Transverse colon (tissue), 4 donors: ENCODE measurements around the gene CCR1. TPM values are rescaled to one million over a fixed set of nuclear protein-coding genes. Genes with fewer than 3 reads are reported as not detected.

ENCODE experiments used
- DNase-seq: peaks from one replicate; pipeline ENCODE4 v3.0.0-alpha.2; 2019
- H3K27ac ChIP-seq, 4 donors: fragments of 200-600 bp; sonication (generic); 2 replicates each; pipeline ENCODE4 v1.5.1; 2016 to 2018; ENCODE audit warnings: inconsistent platforms in 4 of 4
- H3K27me3 ChIP-seq: fragments of 200-600 bp; sonication (generic); 2 replicates; pipeline ENCODE4 v1.5.1; 2017; ENCODE audit warnings: inconsistent platforms
- H3K36me3 ChIP-seq, 4 donors: fragments of 200-600 bp; sonication (generic); 2 replicates each; pipeline ENCODE4 v1.5.1; 2017 to 2019; ENCODE audit warnings: inconsistent platforms in 4 of 4
- H3K4me1 ChIP-seq, 4 donors: fragments of 200-600 bp; sonication (generic); 2 replicates each; pipeline ENCODE4 v1.5.1; 2017 to 2020; ENCODE audit warnings: inconsistent platforms in 4 of 4
- H3K4me3 ChIP-seq, 4 donors: fragments of 200-600 bp; sonication (generic); 1 replicate in 1 of 4; 2 replicates in 3 of 4; pipeline versions ENCODE4 v1.5.1 to v1.6.1; 2017 to 2019; ENCODE audit warnings: inconsistent platforms in 4 of 4
- H3K9me3 ChIP-seq, 2 donors: fragments of 200-600 bp; sonication (generic); 2 replicates each; pipeline ENCODE4 v1.5.1; 2017 to 2019; ENCODE audit warnings: inconsistent platforms in 2 of 2
- CTCF ChIP-seq, 5 experiments: fragments of 200-600 bp in 3 of 5; fragments of 450-650 bp in 2 of 5; sonication (generic) in 3 of 5; IDR thresholded peaks; 1 replicate in 2 of 5; 2 replicates in 3 of 5; pipeline ENCODE4 v1.5.1; 2016 to 2017; ENCODE audit warnings: antibody characterized with exemption in 5 of 5, inconsistent platforms in 3 of 5, mild to moderate bottlenecking in 2 of 5, moderate library complexity in 1 of 5
- EP300 ChIP-seq: sonication (generic); formaldehyde crosslinking; IDR thresholded peaks from one replicate; pipeline ENCODE4 v1.6.1; 2017; ENCODE audit warnings: antibody characterized with exemption, low read depth
- POLR2A ChIP-seq: fragments of 450-650 bp; IDR thresholded peaks from one replicate; pipeline ENCODE4 v1.6.1; 2016; ENCODE audit warnings: antibody characterized with exemption, mild to moderate bottlenecking, moderate library complexity
- POLR2AphosphoS5 ChIP-seq, 3 donors: sonication (generic); formaldehyde crosslinking; IDR thresholded peaks; one replicate each; pipeline ENCODE4 v1.6.1; 2016; ENCODE audit warnings: antibody characterized with exemption in 3 of 3
- WGBS, 2 donors: methylation state at CpG; one replicate each; pipeline ENCODE4 v1.1.5; 2018; ENCODE audit warnings: low coverage in 1 of 2; 5-methylcytosine and 5-hydroxymethylcytosine counted together
- in situ Hi-C, 4 donors: fragments of 200-750 bp; cut with MboI; loops; one replicate each; pipeline versions ENCODE4 v1.15.0 to v1.15.1; 2017; ENCODE audit warnings: low sequenced_read_pairs in 3 of 4, low pct_ligation_motif_present in 1 of 4, low pct_unique_long_range_greater_than_20kb in 1 of 4
- intact Hi-C: fragments of 100-400 bp; cut with DNase I; formaldehyde crosslinking; loops from one replicate; pipeline ENCODE4 v1.15.1; 2023; ENCODE audit warnings: low total_unique reads
- total RNA-seq, 4 donors: library from RNA; depleted of rRNA; stranded (reverse); fragments of >200 nt; gene quantifications; one replicate each; pipeline ENCODE4 v1.1.0, GENCODE V29; 2016

The CCR1 gene
- total RNA-seq, 4 donors from 2014 or later = 1.9 to 4.4 (median 3.3) TPM; not detected in 1

DNA sequence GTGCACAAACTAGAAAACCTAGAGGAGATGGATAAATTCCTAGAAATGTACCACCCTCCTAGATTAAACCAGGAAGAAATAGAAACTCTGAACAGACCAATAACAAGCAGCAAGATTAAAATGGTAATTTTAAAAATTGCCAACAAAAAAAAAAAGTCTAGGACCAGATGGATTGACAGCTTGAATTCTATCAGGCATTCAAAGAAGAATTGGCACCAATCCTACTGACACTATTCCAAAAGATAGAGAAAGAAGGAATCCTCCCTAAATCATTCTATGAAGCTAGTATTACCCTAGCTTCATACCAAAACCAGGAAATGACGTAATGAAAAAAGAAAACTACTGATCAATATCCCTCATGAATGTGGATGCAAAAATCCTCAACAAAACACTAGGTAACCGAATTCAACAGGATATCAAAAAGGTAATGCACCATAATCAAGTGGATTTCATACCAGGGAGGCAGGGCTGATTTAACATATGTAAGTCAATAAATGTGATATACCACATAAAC, 10.1 kb upstream of the CCR1 start:
- no peak for TF ChIP-seq POLR2A
- no peak for TF ChIP-seq POLR2AphosphoS5 (IDR thresholded peaks at IDR 0.05)
- TF ChIP-seq CTCF (IDR thresholded peaks at IDR 0.05) = no peak
- no peak for TF ChIP-seq EP300
- in situ Hi-C loops = loop anchor here in 2 of 4 donors (25.0 kb wide), 2 partner anchors 131 to 281 kb away; partner anchors contain the start of gene CXCR6 (in 2 of the 2)
- H3K4me3 ChIP-seq = no peak overlapping the region
- H3K4me1 ChIP-seq = peaks cover 0 to 4% (median 0%) of the 10 kb centered on the region in 4 donors
- intact Hi-C loops = no loop called here
- 78 to 90% methylated on average over 2 of the region's 2 CpGs for WGBS, 2 donors
- no peaks in the 10 kb centered on the region for H3K36me3 ChIP-seq
- H3K27ac ChIP-seq = no peak overlapping the region
- DNase-seq = no peak
- peaks cover 13% of the 10 kb centered on the region for H3K27me3 ChIP-seq
- peaks cover 0 to 4% of the 10 kb centered on the region in 2 donors for H3K9me3 ChIP-seq

GRCh38 chr3:46215810-46216414, 7.8 kb upstream of the CCR1 start:
- in situ Hi-C loops (loop anchor here in 2 of 4 donors (25.0 kb wide), 2 partner anchors 129 to 279 kb away; partner anchors contain the start of gene CXCR6 (in 2 of the 2)), intact Hi-C loops (no loop called here)
- H3K36me3 ChIP-seq = no peaks in the 10 kb centered on the region
- H3K4me3 ChIP-seq = no peak overlapping the region
- 32 to 40% methylated on average over 1 to 4 of the region's 4 CpGs for WGBS, 2 donors
- TF ChIP-seq POLR2AphosphoS5 (IDR thresholded peaks at IDR 0.05) (no peak), EP300 (no peak), CTCF (IDR thresholded peaks at IDR 0.05) (no peak), POLR2A (no peak)
- H3K27ac ChIP-seq = no peak overlapping the region
- DNase-seq = no peak
- H3K9me3 ChIP-seq = peaks cover 0 to 4% of the 10 kb centered on the region in 2 donors
- H3K27me3 ChIP-seq = peaks cover 13% of the 10 kb centered on the region
- peaks cover 0 to 4% (median 0%) of the 10 kb centered on the region in 4 donors for H3K4me1 ChIP-seq

DNA sequence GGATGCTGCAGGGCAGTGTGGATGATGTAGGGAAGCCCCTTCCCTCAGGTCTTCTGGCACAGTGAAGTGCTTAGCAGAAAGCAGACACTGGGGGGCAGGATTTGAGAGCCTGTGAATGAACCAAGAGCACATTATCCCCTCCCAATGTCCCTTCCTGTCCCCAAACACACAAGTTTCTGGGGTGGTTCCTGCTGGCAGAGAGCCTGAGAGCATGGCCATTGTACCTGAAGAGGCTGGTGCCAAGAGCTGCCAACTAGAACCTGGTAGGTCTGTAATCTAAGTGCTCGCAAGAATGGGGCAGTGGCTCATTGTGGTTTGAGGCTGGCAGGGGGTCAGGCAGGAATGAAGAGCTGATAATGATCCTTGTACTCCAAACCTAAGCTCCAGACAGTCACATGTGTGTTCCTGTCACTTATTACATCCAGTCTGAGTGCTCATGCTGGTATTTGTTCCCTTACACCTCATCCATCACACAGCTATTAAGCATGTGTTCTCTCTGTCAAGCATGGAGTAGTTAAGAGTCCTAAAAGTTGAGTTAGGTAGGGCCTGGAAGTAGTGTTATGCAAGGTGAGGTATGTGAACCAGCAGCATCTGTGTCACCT, 6.7 kb upstream of the CCR1 start:
- TF ChIP-seq CTCF (IDR thresholded peaks at IDR 0.05) (no peak), POLR2AphosphoS5 (IDR thresholded peaks at IDR 0.05) (no peak)
- H3K27me3 ChIP-seq = peaks cover 13% of the 10 kb centered on the region
- 50% methylated on average over 1 of the region's 1 CpG; no CpG with 5 or more reads in 1 of the 2 donors for WGBS, 2 donors
- intact Hi-C loops = no loop called here
- no peaks in the 10 kb centered on the region for H3K9me3 ChIP-seq
- peaks cover 0 to 4% (median 0%) of the 10 kb centered on the region in 4 donors for H3K4me1 ChIP-seq
- in situ Hi-C loops = loop anchor here in 2 of 4 donors (25.0 kb wide), 2 partner anchors 128 to 278 kb away; partner anchors contain the start of gene CXCR6 (in 2 of the 2)
- H3K4me3 ChIP-seq = no peak overlapping the region
- no peak overlapping the region for H3K27ac ChIP-seq
- H3K36me3 ChIP-seq = no peaks in the 10 kb centered on the region
- no peak for DNase-seq

GRCh38 chr3:46213201-46213600, 5.1 kb upstream of the CCR1 start:
- Histone ChIP-seq H3K4me3 (no peak overlapping the region), H3K27me3 (peaks cover 13% of the 10 kb centered on the region), H3K4me1 (peaks cover 0 to 4% (median 0%) of the 10 kb centered on the region in 4 donors), H3K27ac (peak overlapping the region in 1 of 4 donors; percentile 16), H3K9me3 (no peaks in the 10 kb centered on the region), H3K36me3 (no peaks in the 10 kb centered on the region)
- in situ Hi-C loops (loop anchor here in 2 of 4 donors (25.0 kb wide), 2 partner anchors 126 to 276 kb away; partner anchors contain the start of gene CXCR6 (in 2 of the 2)), intact Hi-C loops (no loop called here)
- WGBS, 2 donors = 37 to 65% methylated on average over 4 of the region's 4 CpGs
- TF ChIP-seq CTCF (IDR thresholded peaks at IDR 0.05) (no peak), EP300 (no peak), POLR2AphosphoS5 (IDR thresholded peaks at IDR 0.05) (no peak), POLR2A (no peak)
- no peak for DNase-seq
